A549 (cell line): ENCODE measurements around the gene VAPA. TPM values are rescaled to one million over a fixed set of nuclear protein-coding genes. Genes with fewer than 3 reads are reported as not detected.
A peak's percentile ranks its signal among the peaks of the same experiment; 100 is the strongest.

Source experiments
- ATAC-seq, 2 experiments: fragments of 200-7000 bp in 1 of 2; fragments of >200 bp in 1 of 2; cut with Nextera tagmentation in 1 of 2; cut with Tn5 transposase in 1 of 2; 3 replicates each; pipeline versions ENCODE4 v1.8.0 to v1.9.1; 2018 to 2020; ENCODE audit warnings: mild to moderate bottlenecking in 1 of 2, moderate library complexity in 1 of 2
- CTCF ChIA-PET: fragments of 300-600 bp; sonication (Branson Sonifier 250); formaldehyde crosslinking; extraction: SDS; loops from one replicate; lab custom pipeline; 2021; ENCODE audit warnings: antibody characterized with exemption, inconsistent platforms; lab: Yijun Ruan, JAX
- POLR2A ChIA-PET: fragments of 350-600 bp; formaldehyde crosslinking; extraction: SDS; loops from one replicate; lab custom pipeline; 2021; ENCODE audit warnings: antibody characterized with exemption, inconsistent platforms; lab: Yijun Ruan, JAX
- DNase-seq, 2 experiments: peaks; one replicate each; pipeline versions ENCODE4 v3.0.0 to v3.0.0-alpha.2; 2011 to 2016; ENCODE audit warnings: low read depth in 1 of 2, low spot score in 1 of 2
- FAIRE-seq: peaks from 2 replicates; lab custom pipeline; 2011; peaks lifted over from hg19 to GRCh38; lab: Jason Lieb, UNC
- H3K27ac ChIP-seq, 2 experiments: fragments of >200 bp; sonication (Bioruptor Twin); formaldehyde crosslinking; 3 replicates each; pipeline ENCODE4 v1.5.1; 2016 to 2017
- H3K4me1 ChIP-seq: fragments of >200 bp; sonication (Bioruptor Twin); formaldehyde crosslinking; 3 replicates; pipeline ENCODE4 v1.6.1; 2016
- H3K4me2 ChIP-seq: fragments of >200 bp; sonication (Bioruptor Twin); formaldehyde crosslinking; 3 replicates; pipeline ENCODE4 v1.6.1; 2016
- H3K4me3 ChIP-seq: fragments of >200 bp; sonication (Bioruptor Twin); formaldehyde crosslinking; 3 replicates; pipeline ENCODE4 v1.5.1; 2016
- H3K9me3 ChIP-seq: fragments of >200 bp; sonication (Bioruptor Twin); formaldehyde crosslinking; 3 replicates; pipeline ENCODE4 v1.6.1; 2016
- BHLHE40 ChIP-seq: IDR thresholded peaks from 2 replicates; pipeline ENCODE4 v1.6.1; 2012; ENCODE audit warnings: low read depth, low read length, inconsistent platforms
- CBX2 ChIP-seq: fragments of 200-600 bp; sonication (generic); IDR thresholded peaks from 2 replicates; pipeline ENCODE4 v1.6.1; 2016; ENCODE audit warnings: low read depth, mild to moderate bottlenecking, borderline replicate concordance
- CEBPB ChIP-seq, 2 experiments: fragments of >200 bp in 1 of 2; sonication (Bioruptor Twin) in 1 of 2; formaldehyde crosslinking in 1 of 2; IDR thresholded peaks; 2 replicates each; pipeline ENCODE4 v1.6.1; 2012 to 2016
- CHD2 ChIP-seq: fragments of 150-350 bp; IDR thresholded peaks from 2 replicates; pipeline ENCODE4 v1.6.1; 2014; ENCODE audit warnings: low read length; ENCODE audit not compliant: partially characterized antibody
- CHD4 ChIP-seq: fragments of 200-600 bp; sonication (generic); IDR thresholded peaks from 2 replicates; pipeline ENCODE4 v1.6.1; 2016; ENCODE audit warnings: antibody characterized with exemption, mild to moderate bottlenecking, borderline replicate concordance
- EHF ChIP-seq: fragments of 250-450 bp; sonication (Bioruptor Pico); IDR thresholded peaks from 2 replicates; pipeline ENCODE4 v1.5.0; 2020; ENCODE audit warnings: mild to moderate bottlenecking
- FOSB ChIP-seq: fragments of 250-450 bp; sonication (Bioruptor Pico); IDR thresholded peaks from 2 replicates; pipeline ENCODE4 v1.5.0; 2020; ENCODE audit warnings: mild to moderate bottlenecking, moderate library complexity
- HDAC2 ChIP-seq: fragments of 200-600 bp; sonication (generic); IDR thresholded peaks from 2 replicates; pipeline ENCODE4 v1.6.1; 2016
- HOXA7 ChIP-seq: fragments of 250-450 bp; sonication (Bioruptor Pico); IDR thresholded peaks from 2 replicates; pipeline ENCODE4 v1.5.0; 2020; ENCODE audit warnings: mild to moderate bottlenecking, moderate library complexity
- JUNB ChIP-seq: fragments of >200 bp; sonication (Bioruptor Twin); formaldehyde crosslinking; IDR thresholded peaks from 2 replicates; pipeline ENCODE4 v1.6.1; 2016
- KDM1A ChIP-seq: fragments of 200-600 bp; sonication (generic); IDR thresholded peaks from 2 replicates; pipeline ENCODE4 v1.6.1; 2016; ENCODE audit warnings: low read depth, mild to moderate bottlenecking
- MAX ChIP-seq: IDR thresholded peaks from 2 replicates; pipeline ENCODE4 v1.6.1; 2012
- MAZ ChIP-seq: fragments of 150-350 bp; IDR thresholded peaks from 2 replicates; pipeline ENCODE4 v1.6.1; 2014; ENCODE audit warnings: antibody characterized with exemption, low read depth, low read length, borderline replicate concordance
- NFE2L2 ChIP-seq: fragments of 150-350 bp; conservative IDR thresholded peaks from 2 replicates; pipeline ENCODE4 v1.6.1; 2014; ENCODE audit warnings: low read length
- POLR2AphosphoS2 ChIP-seq: conservative IDR thresholded peaks from 2 replicates; pipeline ENCODE4 v1.6.1; 2012; ENCODE audit warnings: low read length, improper control_type of control experiment, inconsistent platforms
- RAD21 ChIP-seq, 2 experiments: fragments of >200 bp in 1 of 2; sonication (Bioruptor Twin) in 1 of 2; formaldehyde crosslinking in 1 of 2; IDR thresholded peaks in 1 of 2; conservative IDR thresholded peaks in 1 of 2; 2 replicates in 1 of 2; 3 replicates in 1 of 2; pipeline ENCODE4 v1.6.1; 2012 to 2018; ENCODE audit warnings: inconsistent platforms in 1 of 2
- RARB ChIP-seq: fragments of 250-450 bp; sonication (Bioruptor Pico); IDR thresholded peaks from 2 replicates; pipeline ENCODE4 v1.8.0; 2021; ENCODE audit warnings: mild to moderate bottlenecking, moderate library complexity
- RFX5 ChIP-seq: fragments of 450-650 bp; IDR thresholded peaks from 2 replicates; pipeline ENCODE4 v1.7.1; 2014; ENCODE audit warnings: antibody characterized with exemption, mild to moderate bottlenecking, moderate library complexity
- RNF2 ChIP-seq: fragments of 200-600 bp; sonication (generic); IDR thresholded peaks from 2 replicates; pipeline ENCODE4 v1.6.1; 2016; ENCODE audit warnings: low read depth, mild to moderate bottlenecking, antibody characterized with exemption, moderate library complexity, borderline replicate concordance
- SREBF2 ChIP-seq: fragments of 450-650 bp; IDR thresholded peaks from 2 replicates; pipeline ENCODE4 v1.6.1; 2014; ENCODE audit warnings: mild to moderate bottlenecking, moderate library complexity
- ZFP36 ChIP-seq: fragments of 450-650 bp; IDR thresholded peaks from 2 replicates; pipeline ENCODE4 v1.6.1; 2014; ENCODE audit warnings: borderline replicate concordance; ENCODE audit not compliant: partially characterized antibody
- ZSCAN20 ChIP-seq: fragments of 250-450 bp; sonication (Bioruptor Pico); IDR thresholded peaks from 2 replicates; pipeline ENCODE4 v1.8.0; 2022; ENCODE audit warnings: mild to moderate bottlenecking, moderate library complexity
- WGBS: methylation state at CpG from one replicate; pipeline ENCODE4 v1.1.6; 2017; ENCODE audit errors: missing lambda C conversion rate; 5-methylcytosine and 5-hydroxymethylcytosine counted together
- polyA plus RNA-seq, 4 experiments: library from polyadenylated mRNA; depleted of rRNA in 3 of 4; stranded (reverse); fragments of >200 nt; fragmentation: RNase III in 1 of 4; extraction: RNeasy Plus Mini Kit Qiagen cat#74134 plus additional on column Dnase treatment in 1 of 4; gene quantifications; 2 replicates in 3 of 4; 3 replicates in 1 of 4; pipeline ENCODE4 v1.2.3, GENCODE V29; 2011 to 2017
- TF ChIP-seq, protein P1 (sequence below): fragments of 450-650 bp; IDR thresholded peaks from 2 replicates; pipeline ENCODE4 v1.6.1; 2014; ENCODE audit warnings: antibody characterized with exemption
- TF ChIP-seq, protein P2 (sequence below): fragments of 250-450 bp; sonication (Bioruptor Pico); IDR thresholded peaks from 2 replicates; pipeline ENCODE4 v1.5.0; 2021; ENCODE audit warnings: mild to moderate bottlenecking, moderate library complexity, borderline replicate concordance
- TF ChIP-seq, protein P3 (sequence below): IDR thresholded peaks from 2 replicates; pipeline ENCODE4 v1.6.1; 2012; ENCODE audit warnings: low read depth, borderline replicate concordance
- TF ChIP-seq, protein P4 (sequence below): fragments of >200 bp; sonication (Bioruptor Twin); formaldehyde crosslinking; IDR thresholded peaks from 2 replicates; pipeline ENCODE4 v1.6.1; 2016

The VAPA gene
- polyA plus RNA-seq, 2 of the 4 experiments (the other 2 are of a cell fraction): 161 to 391 TPM

DNA sequence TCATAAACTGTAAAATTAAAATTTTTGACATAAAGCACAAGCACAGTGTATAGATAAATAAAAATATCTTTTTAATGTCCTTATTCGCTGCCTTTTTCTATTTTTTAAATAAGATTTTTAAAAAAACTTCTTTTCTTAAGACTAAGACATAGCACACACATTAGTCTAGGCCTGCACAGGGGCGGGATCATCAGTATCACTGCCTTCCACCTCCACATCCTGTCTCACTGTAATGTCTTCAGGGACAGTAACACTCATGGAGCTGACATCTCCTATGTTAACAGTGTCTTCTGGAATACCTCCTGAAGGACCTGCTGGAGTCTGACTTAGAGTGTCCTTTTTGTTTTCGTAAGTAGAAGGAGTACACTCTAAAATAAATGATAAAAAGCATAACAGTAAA, 33.0 kb downstream of the VAPA start:
- H3K9me3 ChIP-seq: no peaks in the 10 kb centered on the region
- H3K4me1 ChIP-seq: peaks cover 44% of the 10 kb centered on the region
- DNase-seq (no peak), FAIRE-seq (no peak), ATAC-seq (no peak)
- H3K4me3 ChIP-seq: no peak overlapping the region
- H3K27ac ChIP-seq: no peak overlapping the region
- WGBS: 93% methylated on average over 3 of the region's 3 CpGs
- no peak overlapping the region for H3K4me2 ChIP-seq
- POLR2A ChIA-PET: no interaction called here
- CTCF ChIA-PET: no interaction called here
- TF ChIP-seq FOSB (CRISPR knock-in tag) (no peak), RAD21 (conservative IDR thresholded peaks at IDR 0.05 in 1 of 2, IDR thresholded peaks at IDR 0.05 in 1 of 2) (no peak), RFX5 (no peak), KDM1A (no peak), SREBF2 (no peak), HOXA7 (no peak), JUNB (no peak), HDAC2 (no peak), RARB (CRISPR knock-in tag) (no peak), NFE2L2 (no peak), CHD4 (no peak), CEBPB (IDR thresholded peaks at IDR 0.05) (no peak), POLR2AphosphoS2 (no peak), CBX2 (no peak), ZFP36 (no peak), CHD2 (no peak)
- TF ChIP-seq, all 56 proteins: peak for 0

GRCh38 chr18:9947248-9947647, 33.4 kb downstream of the VAPA start:
- H3K9me3 ChIP-seq: no peaks in the 10 kb centered on the region
- ChIA-PET CTCF (no interaction called here), POLR2A (no interaction called here)
- TF ChIP-seq SREBF2: no peak
- TF ChIP-seq EHF: no peak
- no peak for TF ChIP-seq BHLHE40
- TF ChIP-seq RNF2: no peak
- TF ChIP-seq, protein P1, sequence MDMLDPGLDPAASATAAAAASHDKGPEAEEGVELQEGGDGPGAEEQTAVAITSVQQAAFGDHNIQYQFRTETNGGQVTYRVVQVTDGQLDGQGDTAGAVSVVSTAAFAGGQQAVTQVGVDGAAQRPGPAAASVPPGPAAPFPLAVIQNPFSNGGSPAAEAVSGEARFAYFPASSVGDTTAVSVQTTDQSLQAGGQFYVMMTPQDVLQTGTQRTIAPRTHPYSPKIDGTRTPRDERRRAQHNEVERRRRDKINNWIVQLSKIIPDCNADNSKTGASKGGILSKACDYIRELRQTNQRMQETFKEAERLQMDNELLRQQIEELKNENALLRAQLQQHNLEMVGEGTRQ: no peak
- TF ChIP-seq, protein P2, sequence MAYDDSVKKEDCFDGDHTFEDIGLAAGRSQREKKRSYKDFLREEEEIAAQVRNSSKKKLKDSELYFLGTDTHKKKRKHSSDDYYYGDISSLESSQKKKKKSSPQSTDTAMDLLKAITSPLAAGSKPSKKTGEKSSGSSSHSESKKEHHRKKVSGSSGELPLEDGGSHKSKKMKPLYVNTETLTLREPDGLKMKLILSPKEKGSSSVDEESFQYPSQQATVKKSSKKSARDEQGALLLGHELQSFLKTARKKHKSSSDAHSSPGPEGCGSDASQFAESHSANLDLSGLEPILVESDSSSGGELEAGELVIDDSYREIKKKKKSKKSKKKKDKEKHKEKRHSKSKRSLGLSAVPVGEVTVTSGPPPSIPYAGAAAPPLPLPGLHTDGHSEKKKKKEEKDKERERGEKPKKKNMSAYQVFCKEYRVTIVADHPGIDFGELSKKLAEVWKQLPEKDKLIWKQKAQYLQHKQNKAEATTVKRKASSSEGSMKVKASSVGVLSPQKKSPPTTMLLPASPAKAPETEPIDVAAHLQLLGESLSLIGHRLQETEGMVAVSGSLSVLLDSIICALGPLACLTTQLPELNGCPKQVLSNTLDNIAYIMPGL (CRISPR knock-in tag): no peak
- TF ChIP-seq MAZ: no peak
- TF ChIP-seq, protein P3, sequence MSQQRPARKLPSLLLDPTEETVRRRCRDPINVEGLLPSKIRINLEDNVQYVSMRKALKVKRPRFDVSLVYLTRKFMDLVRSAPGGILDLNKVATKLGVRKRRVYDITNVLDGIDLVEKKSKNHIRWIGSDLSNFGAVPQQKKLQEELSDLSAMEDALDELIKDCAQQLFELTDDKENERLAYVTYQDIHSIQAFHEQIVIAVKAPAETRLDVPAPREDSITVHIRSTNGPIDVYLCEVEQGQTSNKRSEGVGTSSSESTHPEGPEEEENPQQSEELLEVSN: no peak
- no peak for TF ChIP-seq FOSB (CRISPR knock-in tag)
- no peak for TF ChIP-seq RAD21 (conservative IDR thresholded peaks at IDR 0.05 in 1 of 2, IDR thresholded peaks at IDR 0.05 in 1 of 2)
- TF ChIP-seq ZSCAN20: no peak
- TF ChIP-seq, protein P4, sequence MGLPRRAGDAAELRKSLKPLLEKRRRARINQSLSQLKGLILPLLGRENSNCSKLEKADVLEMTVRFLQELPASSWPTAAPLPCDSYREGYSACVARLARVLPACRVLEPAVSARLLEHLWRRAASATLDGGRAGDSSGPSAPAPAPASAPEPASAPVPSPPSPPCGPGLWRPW: no peak
- TF ChIP-seq MAX: no peak
- H3K4me2 ChIP-seq: no peak overlapping the region
- H3K4me3 ChIP-seq: no peak overlapping the region
- DNase-seq (no peak), FAIRE-seq (no peak), ATAC-seq (no peak)
- H3K27ac ChIP-seq: 0 out of 6 replicates have a peak overlapping the region, but pooled peaks of 1 of the 2 experiments have one; percentile 53
- H3K4me1 ChIP-seq: peaks cover 48% of the 10 kb centered on the region
- 36% methylated on average over 1 of the region's 1 CpG for WGBS
